ENCODE measurements around the gene CYP2A6. TPM values are rescaled to one million over a fixed set of nuclear protein-coding genes. Genes with fewer than 3 reads are reported as not detected.
"Not testable (repeated sequence)": the region's sequence is repeated elsewhere in the genome, so short reads cannot be mapped to it uniquely, and the experiment has no call there.

The CYP2A6 gene
- total RNA-seq (10 to 100 TPM in 1 of 2 donors, under 1 TPM in 1; 0.09 to 56.1 TPM), polyA plus RNA-seq (1,000 to 10,000 TPM in 1 of 2 donors, 10 to 100 TPM in 1; 63.1 to 1,020 TPM)

GRCh38 chr19:40850277-40850676 lies at the start of gene CYP2A6:
Gene CYP2A6, minus strand, starts transcription at chr19:40850447. Its CDS starts 21 bp downstream, at chr19:40850426.
- H3K9me3 ChIP-seq (ENCODE audit: control insufficient read depth in 4 of 4, low read length in 3 of 4); DNase-seq (ENCODE audit: low spot score); H3K36me3 ChIP-seq (ENCODE audit: control insufficient read depth in 4 of 4, insufficient read depth in 3 of 4, low read depth in 1 of 4, low read length in 3 of 4); H3K27me3 ChIP-seq (ENCODE audit: control insufficient read depth in 4 of 4, insufficient read depth in 4 of 4, low read length in 3 of 4): not testable (repeated sequence)
- Histone ChIP-seq H3K27ac (ENCODE audit: low read depth in 1 of 2, low read length in 2 of 2) (peak within 1 kb of the TSS; percentile 78 to 85), H3K4me3 (ENCODE audit: low read depth in 1 of 3, low read length in 3 of 3) (peak within 1 kb of the TSS; percentile 40 to 74 (median 45)), H3K4me1 (ENCODE audit: control insufficient read depth in 4 of 4, insufficient read depth in 4 of 4, low read length in 3 of 4) (peaks cover 3 to 18% (median 10%) of the 10 kb centered on the region in 4 donors), H3K9ac (ENCODE audit: low read depth in 1 of 2, low read length in 2 of 2) (peak within 1 kb of the TSS; percentile 58 to 80)
- TF ChIP-seq TAF1 (conservative IDR thresholded peaks at IDR 0.05) (peak; percentile 91), RAD21 (IDR thresholded peaks at IDR 0.05) (peak in 1 of 2 donors; percentile 36), YY1 (IDR thresholded peaks at IDR 0.05) (peak; percentile 16), HNF4G (IDR thresholded peaks at IDR 0.05) (peak; percentile 60), RXRA (IDR thresholded peaks at IDR 0.05) (peak; percentile 58 to 76), SP1 (IDR thresholded peaks at IDR 0.05) (peak; percentile 61), HNF4A (conservative IDR thresholded peaks at IDR 0.05) (peak; percentile 68 to 82), REST (IDR thresholded peaks at IDR 0.05) (peak; percentile 18)
- WGBS: 58% methylated on average over 3 of the region's 3 CpGs

GRCh38 chr19:40899964-40900363 lies 49.7 kb upstream of the CYP2A6 start:
- H3K9me3 ChIP-seq (ENCODE audit: control insufficient read depth in 4 of 4, low read length in 3 of 4); H3K4me3 ChIP-seq (ENCODE audit: low read depth in 1 of 3, low read length in 3 of 3); H3K27ac ChIP-seq (ENCODE audit: low read depth in 1 of 2, low read length in 2 of 2); H3K36me3 ChIP-seq (ENCODE audit: control insufficient read depth in 4 of 4, insufficient read depth in 3 of 4, low read depth in 1 of 4, low read length in 3 of 4); DNase-seq (ENCODE audit: low spot score); H3K27me3 ChIP-seq (ENCODE audit: control insufficient read depth in 4 of 4, insufficient read depth in 4 of 4, low read length in 3 of 4); H3K9ac ChIP-seq (ENCODE audit: low read depth in 1 of 2, low read length in 2 of 2): not testable (repeated sequence)
- WGBS: 84% methylated on average over 12 of the region's 12 CpGs
- H3K4me1 ChIP-seq (ENCODE audit: control insufficient read depth in 4 of 4, insufficient read depth in 4 of 4, low read length in 3 of 4): peaks cover 0 to 12% (median 7%) of the 10 kb centered on the region in 4 donors

- not testable (repeated sequence) for H3K9ac ChIP-seq (ENCODE audit: low read depth in 1 of 2, low read length in 2 of 2); H3K27me3 ChIP-seq (ENCODE audit: control insufficient read depth in 4 of 4, insufficient read depth in 4 of 4, low read length in 3 of 4); H3K4me3 ChIP-seq (ENCODE audit: low read depth in 1 of 3, low read length in 3 of 3); DNase-seq (ENCODE audit: low spot score); H3K9me3 ChIP-seq (ENCODE audit: control insufficient read depth in 4 of 4, low read length in 3 of 4); H3K36me3 ChIP-seq (ENCODE audit: control insufficient read depth in 4 of 4, insufficient read depth in 3 of 4, low read depth in 1 of 4, low read length in 3 of 4)
- TF ChIP-seq SP1 (IDR thresholded peaks at IDR 0.05) (peak; percentile 82), NR2F2 (IDR thresholded peaks at IDR 0.05) (peak; percentile 38), HNF4G (IDR thresholded peaks at IDR 0.05) (peak; percentile 67), RAD21 (IDR thresholded peaks at IDR 0.05) (peak; percentile 24 to 59), HNF4A (conservative IDR thresholded peaks at IDR 0.05) (peak; percentile 85 to 87), FOXA2 (IDR thresholded peaks at IDR 0.05) (peak; percentile 32), ATF3 (IDR thresholded peaks at IDR 0.05) (peak; percentile 86), JUND (IDR thresholded peaks at IDR 0.05) (peak; percentile 80 to 81), YY1 (IDR thresholded peaks at IDR 0.05) (peak; percentile 36), RXRA (IDR thresholded peaks at IDR 0.05) (peak; percentile 92 to 93)
- peaks cover 0 to 12% (median 7%) of the 10 kb centered on the region in 4 donors for H3K4me1 ChIP-seq (ENCODE audit: control insufficient read depth in 4 of 4, insufficient read depth in 4 of 4, low read length in 3 of 4)
- peak overlapping the region; percentile 66 to 67 for H3K27ac ChIP-seq (ENCODE audit: low read depth in 1 of 2, low read length in 2 of 2)
- WGBS: 75% methylated on average over 13 of the region's 13 CpGs
Observed at GRCh38 chr19:40896843-40897789, 46.9 kb upstream of the CYP2A6 start.
